ENCODE data around the gene RAX. TPM values are rescaled to one million over a fixed set of nuclear protein-coding genes. Genes with fewer than 3 reads are reported as not detected.

Gene RAX
- total and polyA plus RNA-seq, 10 of the 15 experiments (the other 5 are each of a cell fraction or from before 2014, with no cell fraction given) = not detected

DNA sequence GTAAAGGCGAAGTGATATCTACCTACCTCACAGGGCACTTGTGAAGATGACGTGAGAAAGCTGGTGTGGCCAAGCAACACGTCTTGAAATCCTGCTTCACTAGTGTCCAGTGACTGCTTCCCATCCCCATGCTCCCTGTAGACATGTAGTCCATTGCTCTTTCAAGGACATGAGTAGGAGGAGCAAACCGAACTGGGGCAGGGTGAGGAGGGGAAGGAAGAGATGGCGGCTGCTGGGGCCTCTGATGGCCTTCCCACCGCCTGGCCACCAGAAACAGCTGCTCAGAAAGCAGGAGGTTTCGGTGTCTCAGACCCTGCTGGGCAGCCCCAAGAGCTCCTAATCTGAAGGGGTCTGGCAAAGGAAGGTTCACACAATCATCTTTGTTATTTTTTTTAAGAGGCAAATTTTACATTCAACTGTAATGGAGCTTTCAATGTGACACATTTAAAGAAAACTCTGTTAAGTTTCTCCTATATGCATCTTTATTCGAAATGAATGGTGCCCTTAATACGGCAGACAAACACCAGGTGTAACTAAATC is 30.5 kb upstream of the RAX start:
- FAIRE-seq (no peak), ATAC-seq (no peak), DNase-seq (ENCODE audit: low read depth, low spot score) (no peak)
- Histone ChIP-seq H3K9me3 (replicated peaks; ENCODE audit: control insufficient read depth, insufficient read depth, low read length) (no peaks in the 10 kb centered on the region; the same call in 2 of the 3 replicates), H3K4me2 (ENCODE audit: control insufficient read depth, insufficient read depth) (no peak overlapping the region), H3K27me3 (replicated peaks in 1 of 2; ENCODE audit: control insufficient read depth in 2 of 2, insufficient read depth in 2 of 2, low read length in 1 of 2) (peaks cover 0 to 7% of the 10 kb centered on the region in 2 experiments; a peak in 3 of 4 replicates), H3K36me3 (ENCODE audit: control insufficient read depth in 2 of 2, insufficient read depth in 2 of 2, low read length in 1 of 2) (no peaks in the 10 kb centered on the region), H3K4me3 (no peak overlapping the region), H3K9ac (ENCODE audit: control insufficient read depth, insufficient read depth, low read length) (no peak overlapping the region), H2AFZ (ENCODE audit: control insufficient read depth, low read depth, low read length) (no peak overlapping the region), H3K79me2 (ENCODE audit: control insufficient read depth, insufficient read depth, low read length) (no peaks in the 10 kb centered on the region), H3K4me1 (ENCODE audit: control insufficient read depth, insufficient read depth, low read length) (no peaks in the 10 kb centered on the region), H3K27ac (ENCODE audit: control insufficient read depth, insufficient read depth) (no peak overlapping the region), H4K20me1 (ENCODE audit: control insufficient read depth, insufficient read depth) (no peaks in the 10 kb centered on the region)
- TF ChIP-seq CHD1 (IDR thresholded peaks at IDR 0.05; ENCODE audit: low read depth, low read length) (no peak), SRF (IDR thresholded peaks at IDR 0.05; ENCODE audit: low read depth in 2 of 2, low read length in 2 of 2) (no peak), NR2C1 (IDR thresholded peaks at IDR 0.05) (no peak), DPF2 (IDR thresholded peaks at IDR 0.05) (no peak)
- TF ChIP-seq, protein P1, sequence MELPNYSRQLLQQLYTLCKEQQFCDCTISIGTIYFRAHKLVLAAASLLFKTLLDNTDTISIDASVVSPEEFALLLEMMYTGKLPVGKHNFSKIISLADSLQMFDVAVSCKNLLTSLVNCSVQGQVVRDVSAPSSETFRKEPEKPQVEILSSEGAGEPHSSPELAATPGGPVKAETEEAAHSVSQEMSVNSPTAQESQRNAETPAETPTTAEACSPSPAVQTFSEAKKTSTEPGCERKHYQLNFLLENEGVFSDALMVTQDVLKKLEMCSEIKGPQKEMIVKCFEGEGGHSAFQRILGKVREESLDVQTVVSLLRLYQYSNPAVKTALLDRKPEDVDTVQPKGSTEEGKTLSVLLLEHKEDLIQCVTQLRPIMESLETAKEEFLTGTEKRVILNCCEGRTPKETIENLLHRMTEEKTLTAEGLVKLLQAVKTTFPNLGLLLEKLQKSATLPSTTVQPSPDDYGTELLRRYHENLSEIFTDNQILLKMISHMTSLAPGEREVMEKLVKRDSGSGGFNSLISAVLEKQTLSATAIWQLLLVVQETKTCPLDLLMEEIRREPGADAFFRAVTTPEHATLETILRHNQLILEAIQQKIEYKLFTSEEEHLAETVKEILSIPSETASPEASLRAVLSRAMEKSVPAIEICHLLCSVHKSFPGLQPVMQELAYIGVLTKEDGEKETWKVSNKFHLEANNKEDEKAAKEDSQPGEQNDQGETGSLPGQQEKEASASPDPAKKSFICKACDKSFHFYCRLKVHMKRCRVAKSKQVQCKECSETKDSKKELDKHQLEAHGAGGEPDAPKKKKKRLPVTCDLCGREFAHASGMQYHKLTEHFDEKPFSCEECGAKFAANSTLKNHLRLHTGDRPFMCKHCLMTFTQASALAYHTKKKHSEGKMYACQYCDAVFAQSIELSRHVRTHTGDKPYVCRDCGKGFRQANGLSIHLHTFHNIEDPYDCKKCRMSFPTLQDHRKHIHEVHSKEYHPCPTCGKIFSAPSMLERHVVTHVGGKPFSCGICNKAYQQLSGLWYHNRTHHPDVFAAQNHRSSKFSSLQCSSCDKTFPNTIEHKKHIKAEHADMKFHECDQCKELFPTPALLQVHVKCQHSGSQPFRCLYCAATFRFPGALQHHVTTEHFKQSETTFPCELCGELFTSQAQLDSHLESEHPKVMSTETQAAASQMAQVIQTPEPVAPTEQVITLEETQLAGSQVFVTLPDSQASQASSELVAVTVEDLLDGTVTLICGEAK (IDR thresholded peaks at IDR 0.05; ENCODE audit: borderline replicate concordance) = no peak
- TF ChIP-seq, protein P2, sequence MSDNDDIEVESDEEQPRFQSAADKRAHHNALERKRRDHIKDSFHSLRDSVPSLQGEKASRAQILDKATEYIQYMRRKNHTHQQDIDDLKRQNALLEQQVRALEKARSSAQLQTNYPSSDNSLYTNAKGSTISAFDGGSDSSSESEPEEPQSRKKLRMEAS (IDR thresholded peaks at IDR 0.05; ENCODE audit: low read depth, low read length) = no peak
- CTCF ChIA-PET = interaction anchor here (0.6 to 4.4 kb wide), 4 partner anchors 95 to 206 kb away, joined by 3 to 33 read pairs (median 4); no protein-coding TSS in a partner anchor
- SMC1A ChIA-PET (ENCODE audit: uncharacterized antibody, unreplicated experiment) = interaction anchor here (0.9 to 3.3 kb wide), 3 partner anchors 13 to 99 kb away, joined by 3 to 21 read pairs (median 4); no protein-coding TSS in a partner anchor
- POLR2A ChIA-PET = no interaction called here
- RAD21 ChIA-PET (ENCODE audit: unreplicated experiment) = interaction anchor here (2.4 kb wide), 1 partner anchor 99 kb away, joined by 13 read pairs; no protein-coding TSS in a partner anchor
- intact Hi-C loops (cut with micrococcal nuclease; ENCODE audit: unreplicated experiment) = no loop called here
- no TSS peak for BruUV-seq (replicated peaks)
- in situ Hi-C loops (cut with MboI) = no loop called here
- WGBS (ENCODE audit: insufficient coverage, insufficient replicate concordance, low lambda C conversion rate, missing lambda C conversion rate) = 22% methylated on average over 9 of the region's 9 CpGs
